Neural cell (in vitro differentiated cells): ENCODE measurements around the gene HOXA2. TPM values are rescaled to one million over a fixed set of nuclear protein-coding genes. Genes with fewer than 3 reads are reported as not detected.

Experiments used
- H2AFZ ChIP-seq: fragments of 200-600, 300-800 bp; sonication (generic), shearing (Covaris generic); 2 replicates; pipeline ENCODE4 v1.6.0; 2014; ENCODE audit warnings: low read depth, mild to moderate bottlenecking, antibody characterized with exemption, low read length, moderate library complexity
- H3F3A ChIP-seq: fragments of 200-600 bp; shearing (Covaris generic); 2 replicates; pipeline ENCODE4 v1.6.1; 2016; ENCODE audit warnings: mild to moderate bottlenecking, moderate library complexity, mixed read lengths, antibody characterized with exemption, low read length; ENCODE audit not compliant: insufficient read depth, poor library complexity, severe bottlenecking
- H3K27ac ChIP-seq: fragments of 200-600, 300-800 bp; sonication (generic), shearing (Covaris generic); 2 replicates; pipeline ENCODE4 v1.5.1; 2014; ENCODE audit warnings: mild to moderate bottlenecking, low read length, moderate library complexity
- H3K27me3 ChIP-seq: fragments of 300-800, 200-600 bp; sonication (generic), shearing (Covaris generic); 2 replicates; pipeline ENCODE4 v1.6.0; 2014; ENCODE audit warnings: mild to moderate bottlenecking, low read depth, low read length, moderate library complexity; ENCODE audit not compliant: insufficient read depth
- H3K36me3 ChIP-seq: fragments of 300-800, 200-600 bp; sonication (generic), shearing (Covaris generic); 2 replicates; pipeline ENCODE4 v1.5.1; 2014; ENCODE audit warnings: mild to moderate bottlenecking, antibody characterized with exemption, low read length, moderate library complexity; ENCODE audit not compliant: insufficient read depth
- H3K4me2 ChIP-seq: fragments of 300-800, 200-600 bp; sonication (generic), shearing (Covaris generic); 2 replicates; pipeline ENCODE4 v1.6.0; 2014; ENCODE audit warnings: mild to moderate bottlenecking, low read length
- H3K4me3 ChIP-seq: fragments of 300-800, 200-600 bp; sonication (generic), shearing (Covaris generic); 2 replicates; pipeline ENCODE4 v1.5.1; 2014; ENCODE audit warnings: mild to moderate bottlenecking, low read length, moderate library complexity
- H3K79me2 ChIP-seq: fragments of 200-600 bp; shearing (Covaris generic); replicated peaks from 2 replicates; pipeline ENCODE4 v1.6.0; 2014; ENCODE audit warnings: mild to moderate bottlenecking, low read length, moderate library complexity; ENCODE audit not compliant: insufficient read depth
- H3K9ac ChIP-seq: fragments of 300-800, 200-600 bp; sonication (generic), shearing (Covaris generic); 2 replicates; pipeline ENCODE4 v1.6.1; 2016; ENCODE audit warnings: mild to moderate bottlenecking, low read length, mixed read lengths
- H3K9me2 ChIP-seq: fragments of 200-600 bp; shearing (Covaris generic); 2 replicates; pipeline ENCODE4 v1.6.1; 2016; ENCODE audit warnings: mild to moderate bottlenecking, low read length, mixed read lengths; ENCODE audit not compliant: insufficient read depth
- H3K9me3 ChIP-seq: fragments of 200-600, 300-800 bp; sonication (generic), shearing (Covaris generic); 2 replicates; pipeline ENCODE4 v1.6.1; 2016; ENCODE audit warnings: mild to moderate bottlenecking, mixed run types, low read length, moderate library complexity, mixed read lengths
- H4K20me1 ChIP-seq: fragments of 200-600 bp; shearing (Covaris generic); 2 replicates; pipeline ENCODE4 v1.6.1; 2016; ENCODE audit warnings: mild to moderate bottlenecking, mixed run types; ENCODE audit not compliant: insufficient read depth
- CTCF ChIP-seq: fragments of 450-650 bp; IDR thresholded peaks from 2 replicates; pipeline ENCODE4 v1.5.1; 2014; ENCODE audit warnings: antibody characterized with exemption, mild to moderate bottlenecking, moderate library complexity; ENCODE audit not compliant: poor library complexity, severe bottlenecking
- EP300 ChIP-seq: fragments of 450-650 bp; conservative IDR thresholded peaks from 2 replicates; pipeline ENCODE4 v1.6.1; 2014; ENCODE audit warnings: antibody characterized with exemption, mild to moderate bottlenecking, moderate library complexity; ENCODE audit not compliant: poor library complexity, severe bottlenecking
- EZH2 ChIP-seq: fragments of 200-600, 300-800 bp; shearing (Covaris generic), sonication (generic); IDR thresholded peaks from 2 replicates; pipeline ENCODE4 v1.6.1; 2014; ENCODE audit warnings: antibody characterized with exemption, low read length, borderline replicate concordance, mild to moderate bottlenecking; ENCODE audit not compliant: insufficient read depth, poor library complexity, severe bottlenecking
- MXI1 ChIP-seq: fragments of 450-650 bp; conservative IDR thresholded peaks from 2 replicates; pipeline ENCODE4 v1.6.1; 2014; ENCODE audit warnings: antibody characterized with exemption, mild to moderate bottlenecking; ENCODE audit not compliant: poor library complexity, severe bottlenecking
- POLR2AphosphoS5 ChIP-seq: IDR thresholded peaks from 2 replicates; pipeline ENCODE4 v1.6.1; 2012
- RAD21 ChIP-seq: fragments of 450-650 bp; conservative IDR thresholded peaks from 2 replicates; pipeline ENCODE4 v1.6.1; 2014; ENCODE audit warnings: antibody characterized with exemption, mild to moderate bottlenecking, moderate library complexity
- REST ChIP-seq: IDR thresholded peaks from 2 replicates; pipeline ENCODE4 v1.6.1; 2012; ENCODE audit warnings: borderline replicate concordance
- SMC3 ChIP-seq: fragments of 450-650 bp; conservative IDR thresholded peaks from 2 replicates; pipeline ENCODE4 v1.6.1; 2014; ENCODE audit warnings: antibody characterized with exemption, mild to moderate bottlenecking, moderate library complexity; ENCODE audit not compliant: poor library complexity
- TAF1 ChIP-seq: IDR thresholded peaks from 2 replicates; pipeline ENCODE4 v1.6.1; 2012; ENCODE audit warnings: low read depth
- polyA plus RNA-seq: library from polyadenylated mRNA; depleted of rRNA; stranded (reverse); fragments of >200 nt; gene quantifications from 2 replicates; pipeline ENCODE4 v1.2.3, GENCODE V29; 2014

The HOXA2 gene
- polyA plus RNA-seq, 1 donor from 2014 or later, result not detected

GRCh38 chr7:27145914-27146412 lies 43.5 kb upstream of the HOXA2 start:
- no peaks in the 10 kb centered on the region for H3F3A ChIP-seq
- H4K20me1 ChIP-seq, result no peaks in the 10 kb centered on the region
- TF ChIP-seq POLR2AphosphoS5 (no peak), REST (no peak), EZH2 (no peak), TAF1 (no peak), RAD21 (no peak), SMC3 (no peak), CTCF (no peak), MXI1 (no peak), EP300 (no peak)
- no peak overlapping the region for H3K9ac ChIP-seq
- no peaks in the 10 kb centered on the region for H3K36me3 ChIP-seq
- H3K9me3 ChIP-seq, result peaks cover 40% of the 10 kb centered on the region
- H3K4me2 ChIP-seq, result no peak overlapping the region
- H3K9me2 ChIP-seq, result no peaks in the 10 kb centered on the region
- H3K27me3 ChIP-seq, result peaks cover 100% of the 10 kb centered on the region
- no peak overlapping the region for H3K4me3 ChIP-seq
- H3K79me2 ChIP-seq, result no peaks in the 10 kb centered on the region
- H3K27ac ChIP-seq, result no peak overlapping the region
- H2AFZ ChIP-seq, result no peak overlapping the region

GRCh38 chr7:27145165-27145913 lies 42.9 kb upstream of the HOXA2 start:
- no peak for TF ChIP-seq SMC3
- TF ChIP-seq RAD21, result no peak
- no peak for TF ChIP-seq TAF1
- no peak for TF ChIP-seq MXI1
- Histone ChIP-seq H4K20me1 (no peaks in the 10 kb centered on the region), H3K9me2 (no peaks in the 10 kb centered on the region), H3F3A (no peaks in the 10 kb centered on the region), H3K9ac (no peak overlapping the region), H3K36me3 (no peaks in the 10 kb centered on the region), H3K27ac (no peak overlapping the region), H3K27me3 (peaks cover 100% of the 10 kb centered on the region), H2AFZ (no peak overlapping the region), H3K4me2 (no peak overlapping the region), H3K4me3 (no peak overlapping the region), H3K79me2 (no peaks in the 10 kb centered on the region), H3K9me3 (peaks cover 40% of the 10 kb centered on the region)
